Activated naive CD8-positive, alpha-beta T cell treated with anti-CD3 and anti-CD28 coated beads for 36 hours (primary cell): Measurements from ENCODE around the gene HS3ST1. TPM values are rescaled to one million over a fixed set of nuclear protein-coding genes. Genes with fewer than 3 reads are reported as not detected.

Source experiments
- DNase-seq: peaks from one replicate; pipeline ENCODE4 v3.0.0; 2021
- H3K27ac Mint-ChIP-seq: one replicate; pipeline ENCODE4 v1.8.0; 2022; ENCODE audit warnings: mild to moderate bottlenecking, moderate library complexity, mixed read lengths
- H3K27me3 Mint-ChIP-seq: one replicate; pipeline ENCODE4 v1.8.0; 2022; ENCODE audit warnings: mild to moderate bottlenecking, mixed read lengths
- H3K36me3 Mint-ChIP-seq: one replicate; pipeline ENCODE4 v1.8.0; 2021; ENCODE audit warnings: mild to moderate bottlenecking, mixed read lengths
- H3K4me1 Mint-ChIP-seq: one replicate; pipeline ENCODE4 v1.8.0; 2021; ENCODE audit warnings: mixed read lengths
- H3K4me3 Mint-ChIP-seq: one replicate; pipeline ENCODE4 v1.8.0; 2022; ENCODE audit warnings: mild to moderate bottlenecking, moderate library complexity, mixed read lengths
- H3K9me3 Mint-ChIP-seq: one replicate; pipeline ENCODE4 v1.8.0; 2022; ENCODE audit warnings: mixed read lengths
- total RNA-seq, 2 experiments: library from RNA; stranded (reverse); gene quantifications; one replicate each; pipeline ENCODE4 v1.2.3, GENCODE V29; 2021

HS3ST1 gene
- total RNA-seq, 2 experiments from 2014 or later = 0.04 to 0.33 TPM

DNA sequence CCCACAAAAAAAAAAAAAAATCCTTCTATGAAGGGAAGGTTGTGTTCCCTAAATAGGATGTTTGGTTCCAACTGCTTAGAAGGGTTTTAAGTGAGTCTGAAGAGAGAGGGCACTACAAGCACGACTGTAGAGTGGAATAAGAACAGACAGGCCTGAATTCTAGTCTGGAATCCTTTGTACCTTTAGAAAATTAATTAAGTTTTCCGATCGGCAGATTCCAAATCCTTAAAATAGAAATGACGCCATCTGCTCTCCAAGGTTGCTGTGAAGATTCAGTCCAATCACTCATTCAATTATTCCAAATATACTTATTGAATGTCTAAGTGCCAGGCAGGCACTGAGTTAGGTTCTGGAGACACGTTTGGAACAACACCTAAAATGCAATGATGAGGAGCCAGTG is 3.8 kb downstream of the HS3ST1 start:
- no peaks in the 10 kb centered on the region for H3K36me3 Mint-ChIP-seq
- H3K27me3 Mint-ChIP-seq = peaks cover 30% of the 10 kb centered on the region
- H3K4me3 Mint-ChIP-seq = no peak overlapping the region
- DNase-seq = no peak
- H3K9me3 Mint-ChIP-seq = no peaks in the 10 kb centered on the region
- peaks cover 11% of the 10 kb centered on the region for H3K4me1 Mint-ChIP-seq
- H3K27ac Mint-ChIP-seq = no peak overlapping the region

DNA sequence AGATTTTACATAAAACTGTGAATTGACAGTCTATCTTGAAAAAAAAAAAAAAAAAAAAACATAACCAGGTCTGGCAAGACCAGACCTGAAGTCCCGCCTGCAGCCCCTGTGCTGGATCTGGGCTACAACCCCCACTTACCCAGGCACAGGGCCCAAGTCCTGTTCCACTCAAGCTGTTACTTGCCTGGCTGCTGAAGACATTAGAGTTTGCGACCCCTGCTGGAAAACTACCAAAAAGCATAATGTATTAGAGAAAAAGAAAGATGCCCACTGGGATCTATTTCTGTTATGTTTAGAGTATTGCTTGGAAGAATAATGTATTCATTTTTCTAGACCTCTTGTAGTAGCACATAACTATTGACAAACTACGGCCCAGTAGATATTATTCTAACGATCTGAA is 4.7 kb downstream of the HS3ST1 start:
- Mint-ChIP-seq H3K36me3 (no peaks in the 10 kb centered on the region), H3K4me3 (no peak overlapping the region), H3K27ac (no peak overlapping the region), H3K9me3 (no peaks in the 10 kb centered on the region), H3K4me1 (peaks cover 9% of the 10 kb centered on the region), H3K27me3 (peaks cover 21% of the 10 kb centered on the region)
- DNase-seq = no peak

DNA sequence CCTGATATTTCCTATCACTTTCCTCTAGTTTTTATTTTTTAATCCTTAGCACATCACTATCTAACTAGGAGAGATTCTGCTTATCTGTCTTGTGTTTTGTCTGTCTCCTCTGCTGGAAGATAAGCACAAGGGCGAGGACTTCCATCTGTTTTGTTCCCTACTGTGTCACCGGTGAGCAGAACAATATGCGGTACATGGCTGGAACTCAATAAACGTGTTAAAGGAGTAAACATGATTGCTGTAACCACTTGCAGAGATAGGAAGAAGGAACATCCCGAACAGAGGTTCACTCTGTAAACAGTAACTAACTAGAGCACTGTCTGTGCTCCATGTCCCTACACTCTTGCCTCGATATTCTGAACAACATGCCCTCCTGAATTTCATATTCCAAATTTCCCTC is 5.2 kb downstream of the HS3ST1 start:
- H3K4me3 Mint-ChIP-seq = no peak overlapping the region
- no peaks in the 10 kb centered on the region for H3K36me3 Mint-ChIP-seq
- H3K27ac Mint-ChIP-seq = no peak overlapping the region
- peaks cover 9% of the 10 kb centered on the region for H3K4me1 Mint-ChIP-seq
- H3K27me3 Mint-ChIP-seq = peaks cover 19% of the 10 kb centered on the region
- no peak for DNase-seq
- no peaks in the 10 kb centered on the region for H3K9me3 Mint-ChIP-seq

DNA sequence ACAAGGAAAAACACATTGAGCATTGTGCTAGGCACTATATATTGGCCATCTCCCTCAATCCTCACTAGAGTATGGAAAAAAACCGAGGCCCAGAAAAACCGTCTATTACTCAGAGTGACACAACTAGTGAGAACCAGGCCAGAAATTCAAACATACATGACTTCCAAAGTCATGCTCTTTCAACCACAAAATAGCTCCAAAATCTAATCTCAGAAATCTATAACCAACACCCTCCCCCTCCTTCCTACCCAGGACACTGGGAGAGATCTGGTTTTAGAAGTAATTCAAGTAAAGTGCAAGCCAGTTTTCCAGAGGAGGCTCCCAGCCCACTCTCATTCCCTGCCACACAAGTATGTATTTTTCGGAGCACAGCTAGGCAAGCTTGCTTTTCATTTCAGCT is 7.6 kb downstream of the HS3ST1 start:
- Mint-ChIP-seq H3K4me3 (no peak overlapping the region), H3K27me3 (no peaks in the 10 kb centered on the region), H3K36me3 (no peaks in the 10 kb centered on the region), H3K27ac (no peak overlapping the region), H3K4me1 (no peaks in the 10 kb centered on the region), H3K9me3 (no peaks in the 10 kb centered on the region)
- no peak for DNase-seq

DNA sequence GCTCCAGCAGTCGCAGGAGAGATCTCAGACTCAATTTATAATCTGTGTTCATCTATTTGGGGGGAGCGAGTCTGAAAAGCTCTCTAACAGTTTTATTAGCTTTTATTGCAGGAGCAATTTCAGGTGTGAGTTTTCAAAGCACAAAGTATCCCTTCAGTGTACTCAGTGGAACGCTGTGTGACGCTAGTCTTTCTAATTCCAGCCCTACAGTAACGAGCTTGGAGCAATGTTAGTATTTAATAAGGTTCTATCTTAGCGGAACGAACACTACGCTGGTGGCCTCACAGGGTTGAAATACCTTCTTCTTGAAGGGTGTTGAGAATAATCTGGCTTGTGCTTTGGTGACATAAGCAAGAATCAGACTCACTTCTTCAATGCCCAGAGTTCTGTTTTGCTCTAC is 8.4 kb downstream of the HS3ST1 start:
- Mint-ChIP-seq H3K9me3 (no peaks in the 10 kb centered on the region), H3K36me3 (no peaks in the 10 kb centered on the region), H3K4me3 (no peak overlapping the region), H3K27me3 (no peaks in the 10 kb centered on the region), H3K4me1 (no peaks in the 10 kb centered on the region), H3K27ac (no peak overlapping the region)
- DNase-seq = no peak

DNA sequence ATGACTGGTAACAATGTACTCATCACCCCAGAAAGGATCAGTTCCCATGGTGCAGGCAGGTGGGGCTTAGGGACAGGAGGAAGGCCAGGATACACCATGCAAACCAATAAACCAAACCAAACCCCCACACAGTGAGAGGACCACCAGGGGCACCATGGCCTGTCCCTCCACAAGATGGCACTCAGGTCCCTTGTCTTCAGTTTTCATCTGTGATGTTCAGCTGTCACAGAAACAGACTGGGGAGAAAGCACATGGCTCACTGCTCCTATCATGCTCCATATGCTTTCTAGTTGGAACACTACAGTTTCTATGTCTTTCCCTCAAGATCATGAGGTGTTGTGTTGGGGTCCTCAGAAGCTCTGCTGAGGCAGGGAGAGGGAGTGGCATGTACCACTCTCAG is 10.1 kb downstream of the HS3ST1 start:
- H3K36me3 Mint-ChIP-seq = no peaks in the 10 kb centered on the region
- H3K27me3 Mint-ChIP-seq = no peaks in the 10 kb centered on the region
- no peak for DNase-seq
- no peaks in the 10 kb centered on the region for H3K4me1 Mint-ChIP-seq
- no peaks in the 10 kb centered on the region for H3K9me3 Mint-ChIP-seq
- H3K27ac Mint-ChIP-seq = no peak overlapping the region
- H3K4me3 Mint-ChIP-seq = no peak overlapping the region

DNA sequence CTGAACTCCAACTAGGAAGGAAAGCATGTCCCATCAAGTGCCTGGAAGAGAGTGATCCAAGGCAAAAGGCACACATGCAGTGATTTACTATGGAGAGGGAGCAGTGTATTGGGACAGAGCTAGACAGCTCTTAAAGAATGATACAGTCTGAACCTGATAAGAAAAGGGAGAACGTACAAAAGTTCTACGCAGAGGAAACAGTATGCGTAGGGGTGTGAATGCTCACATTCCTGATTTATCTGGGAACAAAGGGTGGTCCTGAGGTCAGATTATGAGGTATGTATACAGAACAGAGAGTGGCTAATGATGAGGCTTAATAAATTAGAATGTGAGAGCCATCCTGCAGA is 12.0 kb downstream of the HS3ST1 start:
- no peaks in the 10 kb centered on the region for H3K9me3 Mint-ChIP-seq
- no peaks in the 10 kb centered on the region for H3K36me3 Mint-ChIP-seq
- DNase-seq = no peak
- no peaks in the 10 kb centered on the region for H3K27me3 Mint-ChIP-seq
- H3K4me1 Mint-ChIP-seq = no peaks in the 10 kb centered on the region
- H3K27ac Mint-ChIP-seq = no peak overlapping the region
- no peak overlapping the region for H3K4me3 Mint-ChIP-seq

DNA sequence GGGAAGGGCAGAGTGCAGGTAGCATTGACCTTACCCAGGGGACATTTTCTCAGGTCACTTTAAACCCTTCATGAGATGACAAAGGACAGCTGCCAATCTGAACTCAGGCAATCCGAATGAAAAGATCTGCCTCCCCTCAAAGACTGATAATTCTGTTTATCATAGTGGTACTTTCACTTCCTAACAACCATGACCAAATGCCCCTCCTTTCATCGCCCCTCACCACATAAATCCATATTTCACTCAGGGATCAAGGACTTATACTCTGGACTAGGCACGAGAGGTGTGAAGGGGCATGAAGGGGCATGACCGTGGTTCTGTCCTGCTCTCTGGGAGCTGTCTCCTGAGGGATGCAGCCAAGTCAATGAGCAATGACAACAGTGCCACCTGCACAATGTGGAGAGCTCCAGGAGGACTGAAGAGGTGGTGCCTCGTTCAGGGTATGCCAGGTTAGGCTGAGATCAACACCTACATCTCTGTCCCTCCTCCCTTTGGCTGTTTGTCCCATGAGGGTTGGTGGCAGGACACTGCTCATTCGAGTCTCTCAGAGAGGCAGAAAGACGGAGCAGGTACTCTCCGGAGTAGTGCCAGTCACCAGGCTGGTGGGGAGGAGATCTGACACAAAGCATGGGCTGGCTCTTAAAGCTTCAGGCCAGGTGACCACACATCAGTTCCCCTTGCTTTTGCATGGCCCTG is 12.5 kb downstream of the HS3ST1 start:
- DNase-seq = no peak
- no peaks in the 10 kb centered on the region for H3K36me3 Mint-ChIP-seq
- H3K4me3 Mint-ChIP-seq = no peak overlapping the region
- no peak overlapping the region for H3K27ac Mint-ChIP-seq
- H3K4me1 Mint-ChIP-seq = no peaks in the 10 kb centered on the region
- no peaks in the 10 kb centered on the region for H3K27me3 Mint-ChIP-seq
- no peaks in the 10 kb centered on the region for H3K9me3 Mint-ChIP-seq

DNA sequence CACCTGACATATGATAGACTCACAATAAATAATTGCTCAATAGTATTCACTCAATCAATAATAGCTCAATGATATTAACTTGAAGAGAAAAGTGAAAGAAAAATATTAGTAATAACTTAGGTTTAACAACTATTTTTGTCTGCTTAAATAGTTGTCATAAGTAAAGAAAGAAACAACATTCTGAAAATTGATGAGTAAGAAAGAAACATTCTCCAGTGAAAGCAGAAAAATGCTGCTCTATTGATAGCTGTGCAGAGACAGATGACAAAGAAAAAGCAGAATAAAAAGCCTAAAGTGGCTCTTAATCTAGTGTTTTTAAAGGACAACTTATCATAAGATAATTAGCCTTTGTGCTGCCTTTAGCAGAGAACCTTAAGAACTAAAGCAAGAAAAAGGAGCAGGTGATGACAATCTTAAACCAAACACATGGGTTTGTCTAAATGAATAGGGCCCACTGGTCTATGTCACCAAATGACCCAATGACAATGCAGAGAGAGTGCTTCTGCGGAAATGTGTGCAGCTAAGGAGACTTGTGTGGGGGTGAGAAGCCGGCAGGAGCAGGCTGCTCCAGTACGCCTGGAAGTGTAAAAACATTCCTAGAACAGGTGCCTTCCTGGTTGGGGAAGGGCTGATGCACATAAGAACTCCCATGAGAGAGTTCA is 13.2 kb downstream of the HS3ST1 start:
- no peak for DNase-seq
- no peak overlapping the region for H3K27ac Mint-ChIP-seq
- no peaks in the 10 kb centered on the region for H3K36me3 Mint-ChIP-seq
- H3K27me3 Mint-ChIP-seq = no peaks in the 10 kb centered on the region
- no peaks in the 10 kb centered on the region for H3K4me1 Mint-ChIP-seq
- H3K4me3 Mint-ChIP-seq = no peak overlapping the region
- H3K9me3 Mint-ChIP-seq = no peaks in the 10 kb centered on the region

DNA sequence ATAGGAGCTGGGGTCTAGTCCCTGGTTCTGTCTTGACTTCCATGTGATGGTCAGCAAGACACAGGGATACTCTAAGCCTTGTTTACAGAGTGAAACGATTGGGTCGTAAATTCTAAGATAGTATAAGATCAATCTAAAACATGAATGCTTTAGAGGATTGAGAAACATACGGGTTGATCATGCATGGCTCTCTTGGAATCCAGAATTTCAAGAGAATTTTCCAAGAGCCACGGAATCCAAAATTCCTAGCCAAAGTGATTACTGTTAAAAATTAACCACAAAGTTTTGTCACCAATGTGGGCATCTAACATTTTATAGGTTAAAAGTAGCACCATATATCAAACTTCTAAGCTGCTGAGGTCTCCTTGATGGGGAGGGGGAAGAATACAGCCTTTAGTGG is 16.5 kb downstream of the HS3ST1 start:
- no peaks in the 10 kb centered on the region for H3K9me3 Mint-ChIP-seq
- DNase-seq = no peak
- H3K36me3 Mint-ChIP-seq = no peaks in the 10 kb centered on the region
- H3K4me3 Mint-ChIP-seq = no peak overlapping the region
- no peaks in the 10 kb centered on the region for H3K27me3 Mint-ChIP-seq
- H3K27ac Mint-ChIP-seq = no peak overlapping the region
- H3K4me1 Mint-ChIP-seq = no peaks in the 10 kb centered on the region

DNA sequence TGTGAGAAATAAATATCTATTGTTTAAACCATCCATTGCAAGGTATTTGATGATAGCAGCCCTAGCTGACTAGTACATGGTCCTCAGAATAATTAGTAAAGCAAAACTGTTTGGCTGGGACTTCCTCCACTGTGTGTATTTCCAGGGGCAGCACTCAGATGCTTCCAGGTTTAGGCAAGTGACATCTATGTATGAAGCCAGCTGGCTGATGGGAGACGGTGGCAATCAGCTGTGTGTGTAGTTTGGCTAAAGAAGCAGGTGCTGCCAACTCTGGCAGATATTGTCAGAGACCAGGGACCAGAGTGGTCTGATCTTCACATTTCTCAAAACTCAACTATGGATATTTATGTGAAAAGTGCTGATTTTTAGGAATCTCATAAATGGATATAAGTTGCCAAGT is 19.1 kb downstream of the HS3ST1 start:
- Mint-ChIP-seq H3K27ac (no peak overlapping the region), H3K27me3 (no peaks in the 10 kb centered on the region), H3K4me1 (no peaks in the 10 kb centered on the region), H3K9me3 (no peaks in the 10 kb centered on the region), H3K36me3 (no peaks in the 10 kb centered on the region), H3K4me3 (no peak overlapping the region)
- DNase-seq = no peak

DNA sequence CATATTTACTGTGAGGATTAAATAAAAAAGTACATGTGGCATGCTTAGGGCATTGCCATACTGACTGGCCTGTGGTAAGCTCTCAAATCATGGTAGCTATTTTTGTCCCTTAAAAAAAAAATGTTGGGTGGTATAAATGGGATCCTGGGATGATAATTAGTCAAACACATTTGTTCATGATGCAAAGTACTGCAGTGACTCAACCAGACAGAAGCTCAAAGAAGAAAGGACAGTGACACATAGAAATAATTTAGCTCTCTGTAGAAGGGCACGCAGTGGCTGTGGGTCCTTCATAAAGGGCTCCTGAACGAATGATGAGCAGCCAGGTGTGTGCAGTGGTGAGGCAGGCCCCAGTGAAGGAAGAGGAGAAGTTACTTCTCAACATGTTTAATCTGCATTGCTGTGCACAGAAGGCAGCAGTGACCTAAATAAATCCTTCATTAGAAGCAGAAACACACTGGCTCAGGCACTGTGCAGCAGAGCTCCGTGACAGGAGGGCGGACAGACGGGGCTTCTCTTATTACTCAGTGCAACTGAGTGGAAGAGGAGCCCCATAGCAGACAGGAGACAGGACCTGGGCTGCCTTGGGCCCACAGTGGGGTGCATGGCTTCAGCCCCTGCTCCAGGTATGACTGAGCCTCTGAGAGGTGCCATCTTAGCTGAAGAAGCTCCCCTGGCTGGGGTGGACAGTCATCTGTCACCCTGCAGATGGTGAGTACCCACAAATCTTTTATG is 20.3 kb downstream of the HS3ST1 start:
- Mint-ChIP-seq H3K9me3 (no peaks in the 10 kb centered on the region), H3K4me1 (no peaks in the 10 kb centered on the region), H3K27ac (no peak overlapping the region), H3K4me3 (no peak overlapping the region), H3K36me3 (no peaks in the 10 kb centered on the region), H3K27me3 (no peaks in the 10 kb centered on the region)
- no peak for DNase-seq

DNA sequence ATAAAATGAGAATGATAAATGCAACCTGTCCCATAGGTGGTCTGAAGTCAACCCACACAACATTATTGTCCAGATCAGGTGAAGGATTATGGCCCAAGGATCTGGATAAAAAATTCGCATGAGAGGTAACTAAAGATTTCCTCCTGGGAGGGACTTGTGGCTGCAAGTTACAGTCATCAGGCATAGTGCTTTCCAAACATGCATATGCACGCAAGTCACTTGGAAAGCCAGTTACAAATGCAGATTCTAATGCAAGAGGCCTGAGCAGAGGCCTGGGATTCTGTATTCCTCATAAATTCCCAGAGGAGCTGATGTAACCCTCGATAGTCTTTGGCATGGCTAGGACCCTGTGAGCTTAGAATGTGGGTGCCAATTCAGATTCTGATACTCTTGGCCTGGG is 21.1 kb downstream of the HS3ST1 start:
- Mint-ChIP-seq H3K36me3 (no peaks in the 10 kb centered on the region), H3K4me1 (no peaks in the 10 kb centered on the region), H3K27ac (no peak overlapping the region), H3K27me3 (no peaks in the 10 kb centered on the region), H3K4me3 (no peak overlapping the region), H3K9me3 (no peaks in the 10 kb centered on the region)
- DNase-seq = no peak

DNA sequence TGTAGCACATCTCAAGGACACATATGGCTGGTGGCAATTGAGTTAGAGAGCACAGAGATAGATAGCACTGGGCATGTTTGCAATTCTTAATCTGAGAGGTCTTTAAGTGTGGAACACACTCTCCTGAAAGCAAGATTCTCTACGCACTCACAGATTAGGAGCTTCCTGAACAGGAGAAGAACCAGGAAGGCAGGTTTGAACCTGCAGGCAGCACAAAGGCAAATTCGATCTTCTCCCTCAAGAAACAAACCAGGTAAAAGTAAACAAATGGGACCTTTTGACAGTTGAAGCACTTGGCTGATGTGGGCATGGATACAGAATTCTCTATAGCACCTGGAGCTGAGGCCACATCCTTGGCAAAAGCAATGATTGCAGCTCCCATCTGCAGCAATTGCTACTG is 24.3 kb downstream of the HS3ST1 start:
- DNase-seq = no peak
- no peaks in the 10 kb centered on the region for H3K27me3 Mint-ChIP-seq
- H3K4me1 Mint-ChIP-seq = no peaks in the 10 kb centered on the region
- H3K9me3 Mint-ChIP-seq = no peaks in the 10 kb centered on the region
- no peaks in the 10 kb centered on the region for H3K36me3 Mint-ChIP-seq
- H3K4me3 Mint-ChIP-seq = no peak overlapping the region
- no peak overlapping the region for H3K27ac Mint-ChIP-seq

DNA sequence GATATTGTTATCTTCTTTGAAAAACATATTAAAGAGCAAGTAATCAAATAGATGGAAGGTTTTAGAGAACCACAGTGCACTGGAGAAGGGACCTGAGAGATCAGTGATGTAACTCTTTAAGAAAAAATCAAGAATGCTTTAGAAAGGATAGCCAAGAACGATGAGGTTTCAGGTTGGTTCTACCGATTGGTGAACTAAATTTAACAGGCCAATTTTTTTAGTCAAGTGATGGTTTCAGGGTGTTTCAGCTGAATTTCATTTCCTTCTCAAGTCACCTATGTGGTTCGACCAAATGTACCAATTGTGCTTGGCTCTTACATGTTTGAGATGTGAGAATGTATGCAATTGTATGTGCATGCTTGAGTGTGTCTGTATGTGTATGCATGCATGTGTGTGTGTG is 26.5 kb downstream of the HS3ST1 start:
- H3K27ac Mint-ChIP-seq = no peak overlapping the region
- DNase-seq = no peak

DNA sequence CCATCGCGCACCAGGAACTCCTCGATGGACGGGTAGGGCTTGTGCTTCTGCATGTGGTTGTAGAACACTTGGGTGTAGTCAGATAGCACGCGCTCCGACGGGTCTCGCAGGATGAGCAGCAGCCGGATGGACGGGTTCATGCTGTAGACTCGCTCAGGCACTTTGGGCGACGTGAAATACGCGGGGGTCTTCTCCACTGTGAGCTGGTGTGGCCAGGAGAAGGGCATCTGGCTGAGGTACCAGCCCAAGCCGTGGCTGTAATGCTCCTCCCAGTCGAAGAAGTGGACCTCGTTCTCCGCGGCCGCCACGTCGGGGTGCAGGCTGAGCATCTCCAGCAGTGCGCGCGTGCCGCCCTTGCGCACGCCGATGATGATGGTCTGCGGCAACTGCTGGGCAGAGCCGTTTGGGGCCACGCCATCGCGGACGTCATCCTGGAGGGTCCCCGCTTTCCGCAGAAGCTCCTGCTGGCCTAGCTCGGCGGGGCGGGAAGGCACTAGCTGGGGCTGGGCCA is 29.2 kb downstream of the HS3ST1 start:
- Mint-ChIP-seq H3K27ac (no peak overlapping the region), H3K27me3 (no peaks in the 10 kb centered on the region), H3K9me3 (no peaks in the 10 kb centered on the region), H3K4me3 (no peak overlapping the region), H3K4me1 (no peaks in the 10 kb centered on the region), H3K36me3 (no peaks in the 10 kb centered on the region)
- DNase-seq = no peak

More for the DNA sequence above, 26.5 kb downstream of the HS3ST1 start:
- no peak overlapping the region for H3K4me3 Mint-ChIP-seq
- no peaks in the 10 kb centered on the region for H3K36me3 Mint-ChIP-seq
- no peaks in the 10 kb centered on the region for H3K27me3 Mint-ChIP-seq
- no peaks in the 10 kb centered on the region for H3K4me1 Mint-ChIP-seq
- no peaks in the 10 kb centered on the region for H3K9me3 Mint-ChIP-seq
